ENCODE data around the gene BRSK2. TPM values are rescaled to one million over a fixed set of nuclear protein-coding genes. Genes with fewer than 3 reads are reported as not detected.

BRSK2 gene
- total RNA-seq, 2 experiments from 2014 or later: 0.18 TPM; not detected in 1

GRCh38 chr11:1375955-1376258, 13.8 kb upstream of the BRSK2 start:
- no peak for DNase-seq
- ChIA-PET POLR2A (no interaction called here), CTCF (no interaction called here)
- Mint-ChIP-seq H3K27ac (no peak overlapping the region), H3K27me3 (peaks cover 6% of the 10 kb centered on the region), H3K9me3 (no peaks in the 10 kb centered on the region), H3K4me1 (no peaks in the 10 kb centered on the region), H3K36me3 (ENCODE audit: low read depth) (no peaks in the 10 kb centered on the region), H3K4me3 (no peak overlapping the region)

- Mint-ChIP-seq H3K36me3 (ENCODE audit: low read depth) (no peaks in the 10 kb centered on the region), H3K4me3 (no peak overlapping the region), H3K4me1 (peaks cover under 1% of the 10 kb centered on the region), H3K27me3 (peaks cover 7% of the 10 kb centered on the region), H3K9me3 (no peaks in the 10 kb centered on the region), H3K27ac (no peak overlapping the region)
- no peak for DNase-seq
- POLR2A ChIA-PET: no interaction called here
- CTCF ChIA-PET: no interaction called here
These were observed 12.4 kb upstream of the BRSK2 start for GRCh38 chr11:1377231-1377780.

- no peaks in the 10 kb centered on the region for H3K36me3 Mint-ChIP-seq (ENCODE audit: low read depth)
- peak overlapping the region; percentile 74 for H3K4me3 Mint-ChIP-seq
- no peaks in the 10 kb centered on the region for H3K9me3 Mint-ChIP-seq
- no peak overlapping the region for H3K27ac Mint-ChIP-seq
- H3K27me3 Mint-ChIP-seq: peaks cover 13% of the 10 kb centered on the region
- peaks cover 15% of the 10 kb centered on the region for H3K4me1 Mint-ChIP-seq
- ChIA-PET CTCF (no interaction called here), POLR2A (no interaction called here)
- no peak for DNase-seq
These were observed 7.8 kb upstream of the BRSK2 start for GRCh38 chr11:1381793-1382425.

- DNase-seq: no peak
- H3K4me3 Mint-ChIP-seq: peak overlapping the region; percentile 74
- ChIA-PET CTCF (no interaction called here), POLR2A (interaction anchor here (1.3 kb wide), 1 partner anchor 73 kb away, joined by 4 read pairs; the partner anchor contains the start of gene TOLLIP)
- H3K27ac Mint-ChIP-seq: no peak overlapping the region
- H3K27me3 Mint-ChIP-seq: peaks cover 18% of the 10 kb centered on the region
- no peaks in the 10 kb centered on the region for H3K36me3 Mint-ChIP-seq (ENCODE audit: low read depth)
- no peaks in the 10 kb centered on the region for H3K9me3 Mint-ChIP-seq
- peaks cover 16% of the 10 kb centered on the region for H3K4me1 Mint-ChIP-seq
These were observed 7.3 kb upstream of the BRSK2 start for GRCh38 chr11:1382429-1382828.

GRCh38 chr11:1382831-1383607, 6.7 kb upstream of the BRSK2 start:
- peak; percentile 80 for DNase-seq
- CTCF ChIA-PET: no interaction called here
- POLR2A ChIA-PET: interaction anchor here (1.3 kb wide), 1 partner anchor 74 kb away, joined by 4 read pairs; the partner anchor contains the start of gene TOLLIP
- H3K4me3 Mint-ChIP-seq: peak overlapping the region; percentile 74
- H3K27ac Mint-ChIP-seq: peak overlapping the region; percentile 62
- no peaks in the 10 kb centered on the region for H3K9me3 Mint-ChIP-seq
- peaks cover 24% of the 10 kb centered on the region for H3K27me3 Mint-ChIP-seq
- no peaks in the 10 kb centered on the region for H3K36me3 Mint-ChIP-seq (ENCODE audit: low read depth)
- H3K4me1 Mint-ChIP-seq: peaks cover 22% of the 10 kb centered on the region

GRCh38 chr11:1384199-1384970, 5.3 kb upstream of the BRSK2 start:
- Mint-ChIP-seq H3K27ac (no peak overlapping the region), H3K4me3 (no peak overlapping the region), H3K9me3 (no peaks in the 10 kb centered on the region), H3K36me3 (ENCODE audit: low read depth) (no peaks in the 10 kb centered on the region), H3K27me3 (peaks cover 30% of the 10 kb centered on the region), H3K4me1 (peaks cover 23% of the 10 kb centered on the region)
- DNase-seq: no peak
- ChIA-PET CTCF (interaction anchor here (0.7 kb wide), 1 partner anchor 20 kb away, joined by 3 read pairs; no protein-coding TSS in a partner anchor), POLR2A (no interaction called here)

- Mint-ChIP-seq H3K9me3 (no peaks in the 10 kb centered on the region), H3K4me3 (peak overlapping the region; percentile 32), H3K27me3 (peaks cover 37% of the 10 kb centered on the region), H3K27ac (no peak overlapping the region), H3K4me1 (peaks cover 20% of the 10 kb centered on the region), H3K36me3 (ENCODE audit: low read depth) (no peaks in the 10 kb centered on the region)
- DNase-seq: no peak
- CTCF ChIA-PET: no interaction called here
- POLR2A ChIA-PET: no interaction called here
These were observed 2.2 kb upstream of the BRSK2 start for GRCh38 chr11:1387521-1387920.

- CTCF ChIA-PET: no interaction called here
- peak overlapping the region; percentile 32 for H3K4me3 Mint-ChIP-seq
- no peak overlapping the region for H3K27ac Mint-ChIP-seq
- no peak for DNase-seq
- no peaks in the 10 kb centered on the region for H3K9me3 Mint-ChIP-seq
- H3K36me3 Mint-ChIP-seq (ENCODE audit: low read depth): no peaks in the 10 kb centered on the region
- POLR2A ChIA-PET: no interaction called here
- peaks cover 37% of the 10 kb centered on the region for H3K27me3 Mint-ChIP-seq
- peaks cover 18% of the 10 kb centered on the region for H3K4me1 Mint-ChIP-seq
These were observed 1.6 kb upstream of the BRSK2 start for GRCh38 chr11:1387961-1388762.

- ChIA-PET CTCF (no interaction called here), POLR2A (no interaction called here)
- H3K4me3 Mint-ChIP-seq: peak overlapping the region; percentile 43
- H3K27ac Mint-ChIP-seq: no peak overlapping the region
- DNase-seq: no peak
- H3K9me3 Mint-ChIP-seq: no peaks in the 10 kb centered on the region
- peaks cover 15% of the 10 kb centered on the region for H3K4me1 Mint-ChIP-seq
- peaks cover 37% of the 10 kb centered on the region for H3K27me3 Mint-ChIP-seq
- no peaks in the 10 kb centered on the region for H3K36me3 Mint-ChIP-seq (ENCODE audit: low read depth)
These were observed 1.0 kb upstream of the BRSK2 start for GRCh38 chr11:1388763-1389102.

- no peaks in the 10 kb centered on the region for H3K9me3 Mint-ChIP-seq
- CTCF ChIA-PET: interaction anchor here (0.7 to 0.9 kb wide), 2 partner anchors 10 to 12 kb away, joined by 3 read pairs; no protein-coding TSS in a partner anchor
- H3K27ac Mint-ChIP-seq: no peak overlapping the region
- no peaks in the 10 kb centered on the region for H3K36me3 Mint-ChIP-seq (ENCODE audit: low read depth)
- DNase-seq: peak; percentile 93
- POLR2A ChIA-PET: interaction anchor here (0.9 kb wide), 1 partner anchor 80 kb away, joined by 6 read pairs; the partner anchor contains the start of gene TOLLIP
- H3K4me1 Mint-ChIP-seq: peaks cover 13% of the 10 kb centered on the region
- peaks cover 37% of the 10 kb centered on the region for H3K27me3 Mint-ChIP-seq
- H3K4me3 Mint-ChIP-seq: peak overlapping the region; percentile 43
These were observed 417 bp upstream of the BRSK2 start for GRCh38 chr11:1389103-1389931.

GRCh38 chr11:1390569-1391164, 933 bp downstream of the BRSK2 start:
- no peaks in the 10 kb centered on the region for H3K36me3 Mint-ChIP-seq (ENCODE audit: low read depth)
- H3K4me1 Mint-ChIP-seq: peaks cover 8% of the 10 kb centered on the region
- H3K27me3 Mint-ChIP-seq: peaks cover 35% of the 10 kb centered on the region
- ChIA-PET CTCF (no interaction called here), POLR2A (no interaction called here)
- H3K4me3 Mint-ChIP-seq: no peak overlapping the region
- H3K9me3 Mint-ChIP-seq: no peaks in the 10 kb centered on the region
- DNase-seq: no peak
- H3K27ac Mint-ChIP-seq: no peak overlapping the region
